HepG2 (cell line): ENCODE results near the gene MMP17. TPM values are rescaled to one million over a fixed set of nuclear protein-coding genes. Genes with fewer than 3 reads are reported as not detected.

Source experiments
- NR2F2 ChIP-seq: IDR thresholded peaks from 2 replicates; pipeline ENCODE4 v1.6.1; 2012; ENCODE audit warnings: low read depth, inconsistent platforms, borderline replicate concordance
- polyA plus RNA-seq, 8 experiments: library from polyadenylated mRNA; depleted of rRNA in 3 of 8; stranded (reverse) in 7 of 8; unstranded in 1 of 8; fragments of >200 nt; fragmentation: Illumina TruSeq in 4 of 8; extraction: Trizol in 4 of 8; gene quantifications; 2 replicates each; pipeline versions ENCODE4 v1.2.1 to v1.2.3, GENCODE V29; 2011 to 2016; ENCODE audit warnings: low read depth in 4 of 8, missing spikeins in 1 of 8, mixed read lengths in 1 of 8; ENCODE audit not compliant: insufficient read depth in 1 of 8
- total RNA-seq, 5 experiments: library from RNA; depleted of rRNA; stranded (reverse); fragments of >200 nt; fragmentation: Illumina TruSeq; extraction: Trizol; gene quantifications; 2 replicates each; pipeline ENCODE4 v1.2.3, GENCODE V29; 2016; ENCODE audit warnings: low read depth in 1 of 5
- TF ChIP-seq, protein P1 (sequence below), 2 experiments: fragments of 450-650 bp in 1 of 2; sonication (generic) in 1 of 2; formaldehyde crosslinking in 1 of 2; IDR thresholded peaks; 2 replicates each; pipeline versions ENCODE4 v1.6.1 to v1.8.0; 2016 to 2022; ENCODE audit warnings: antibody characterized with exemption in 1 of 2, mild to moderate bottlenecking in 1 of 2, missing genetic modification reagents in 1 of 2

The MMP17 gene
- total and polyA plus RNA-seq, 2 of the 13 experiments (the other 11 are each of a cell fraction or from before 2014, with no cell fraction given): 0.55 to 0.80 TPM

- TF ChIP-seq, protein P1, sequence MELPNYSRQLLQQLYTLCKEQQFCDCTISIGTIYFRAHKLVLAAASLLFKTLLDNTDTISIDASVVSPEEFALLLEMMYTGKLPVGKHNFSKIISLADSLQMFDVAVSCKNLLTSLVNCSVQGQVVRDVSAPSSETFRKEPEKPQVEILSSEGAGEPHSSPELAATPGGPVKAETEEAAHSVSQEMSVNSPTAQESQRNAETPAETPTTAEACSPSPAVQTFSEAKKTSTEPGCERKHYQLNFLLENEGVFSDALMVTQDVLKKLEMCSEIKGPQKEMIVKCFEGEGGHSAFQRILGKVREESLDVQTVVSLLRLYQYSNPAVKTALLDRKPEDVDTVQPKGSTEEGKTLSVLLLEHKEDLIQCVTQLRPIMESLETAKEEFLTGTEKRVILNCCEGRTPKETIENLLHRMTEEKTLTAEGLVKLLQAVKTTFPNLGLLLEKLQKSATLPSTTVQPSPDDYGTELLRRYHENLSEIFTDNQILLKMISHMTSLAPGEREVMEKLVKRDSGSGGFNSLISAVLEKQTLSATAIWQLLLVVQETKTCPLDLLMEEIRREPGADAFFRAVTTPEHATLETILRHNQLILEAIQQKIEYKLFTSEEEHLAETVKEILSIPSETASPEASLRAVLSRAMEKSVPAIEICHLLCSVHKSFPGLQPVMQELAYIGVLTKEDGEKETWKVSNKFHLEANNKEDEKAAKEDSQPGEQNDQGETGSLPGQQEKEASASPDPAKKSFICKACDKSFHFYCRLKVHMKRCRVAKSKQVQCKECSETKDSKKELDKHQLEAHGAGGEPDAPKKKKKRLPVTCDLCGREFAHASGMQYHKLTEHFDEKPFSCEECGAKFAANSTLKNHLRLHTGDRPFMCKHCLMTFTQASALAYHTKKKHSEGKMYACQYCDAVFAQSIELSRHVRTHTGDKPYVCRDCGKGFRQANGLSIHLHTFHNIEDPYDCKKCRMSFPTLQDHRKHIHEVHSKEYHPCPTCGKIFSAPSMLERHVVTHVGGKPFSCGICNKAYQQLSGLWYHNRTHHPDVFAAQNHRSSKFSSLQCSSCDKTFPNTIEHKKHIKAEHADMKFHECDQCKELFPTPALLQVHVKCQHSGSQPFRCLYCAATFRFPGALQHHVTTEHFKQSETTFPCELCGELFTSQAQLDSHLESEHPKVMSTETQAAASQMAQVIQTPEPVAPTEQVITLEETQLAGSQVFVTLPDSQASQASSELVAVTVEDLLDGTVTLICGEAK (IDR thresholded peaks at IDR 0.05): 0 out of 2 replicates have a peak, but pooled peaks have one; percentile 7
- TF ChIP-seq, protein P1 (CRISPR knock-in tag; IDR thresholded peaks at IDR 0.05): no peak
- no peak for TF ChIP-seq NR2F2
These were observed 28.3 kb downstream of the MMP17 start (continued) for GRCh38 chr12:131856366-131857097.
